Endodermal cell (in vitro differentiated cells): ENCODE measurements around the gene DUSP7. TPM values are rescaled to one million over a fixed set of nuclear protein-coding genes. Genes with fewer than 3 reads are reported as not detected.

Experiments used
- DNase-seq: peaks from one replicate; pipeline ENCODE4 v3.0.0-alpha.2; 2017
- H3K27ac ChIP-seq: 2 replicates; pipeline ENCODE4 v1.5.1; 2013; ENCODE audit warnings: mild to moderate bottlenecking, low read depth, low read length, moderate library complexity
- H3K27me3 ChIP-seq: 2 replicates; pipeline ENCODE4 v1.6.1; 2013; ENCODE audit warnings: mild to moderate bottlenecking, low read length, moderate library complexity; ENCODE audit not compliant: insufficient read depth, control insufficient read depth, poor library complexity, severe bottlenecking
- H3K36me3 ChIP-seq: 2 replicates; pipeline ENCODE4 v1.7.0; 2013; ENCODE audit warnings: mild to moderate bottlenecking, low read length, moderate library complexity; ENCODE audit not compliant: control insufficient read depth, insufficient read depth
- H3K4me1 ChIP-seq: one replicate; pipeline ENCODE4 v1.7.0; 2013; ENCODE audit warnings: low read length; ENCODE audit not compliant: control insufficient read depth, insufficient read depth
- H3K4me3 ChIP-seq: 2 replicates; pipeline ENCODE4 v1.5.1; 2013; ENCODE audit warnings: mild to moderate bottlenecking, low read length, moderate library complexity
- H3K9ac ChIP-seq: 2 replicates; pipeline ENCODE4 v1.6.1; 2013; ENCODE audit warnings: mild to moderate bottlenecking, low read length, moderate library complexity; ENCODE audit not compliant: poor library complexity, severe bottlenecking; ENCODE audit errors: extremely low read depth
- H3K9me3 ChIP-seq: 2 replicates; pipeline ENCODE4 v1.6.1; 2013; ENCODE audit warnings: mild to moderate bottlenecking, low read length, moderate library complexity; ENCODE audit not compliant: control insufficient read depth
- H3K27ac Mint-ChIP-seq: 2 replicates; pipeline ENCODE4 v1.8.0; 2020; ENCODE audit warnings: mixed read lengths
- H3K27me3 Mint-ChIP-seq: 2 replicates; pipeline ENCODE4 v1.8.0; 2021; ENCODE audit warnings: mild to moderate bottlenecking, mixed read lengths; ENCODE audit not compliant: insufficient read depth
- H3K36me3 Mint-ChIP-seq: 2 replicates; pipeline ENCODE4 v1.8.0; 2020; ENCODE audit warnings: low read depth, mixed read lengths
- H3K4me1 Mint-ChIP-seq: 2 replicates; pipeline ENCODE4 v1.8.0; 2020; ENCODE audit warnings: mixed read lengths
- H3K4me3 Mint-ChIP-seq: 2 replicates; pipeline ENCODE4 v1.8.0; 2020; ENCODE audit warnings: mild to moderate bottlenecking, moderate library complexity, mixed read lengths
- H3K9me3 Mint-ChIP-seq: 2 replicates; pipeline ENCODE4 v1.8.0; 2020; ENCODE audit warnings: mild to moderate bottlenecking, mixed read lengths
- WGBS, 2 experiments: methylation state at CpG; one replicate each; pipeline versions ENCODE4 v1.1.5 to v1.1.7; 2013; ENCODE audit warnings: missing lambda C conversion rate in 2 of 2, mixed read lengths in 1 of 2; ENCODE audit not compliant: insufficient coverage in 1 of 2, insufficient read length in 1 of 2; 5-methylcytosine and 5-hydroxymethylcytosine counted together
- total RNA-seq, 2 donors: library from RNA; stranded (reverse); fragmentation: NEBNext Ultra II Directional in 1 of 2; extraction: Animal tissue kit (Norgen Biotek cat#: 25700) in 1 of 2; gene quantifications; 2 replicates in 1 of 2; 3 replicates in 1 of 2; pipeline ENCODE4 v1.2.1, GENCODE V29; 2021
- TF ChIP-seq, protein P1 (sequence below): fragments of 200-600 bp; sonication (generic); conservative IDR thresholded peaks from 2 replicates; pipeline ENCODE4 v1.5.0; 2021; ENCODE audit warnings: antibody characterized with exemption, mild to moderate bottlenecking

DUSP7 gene
- total RNA-seq, 2 donors from 2014 or later, result 14.2 to 16.7 TPM

DNA sequence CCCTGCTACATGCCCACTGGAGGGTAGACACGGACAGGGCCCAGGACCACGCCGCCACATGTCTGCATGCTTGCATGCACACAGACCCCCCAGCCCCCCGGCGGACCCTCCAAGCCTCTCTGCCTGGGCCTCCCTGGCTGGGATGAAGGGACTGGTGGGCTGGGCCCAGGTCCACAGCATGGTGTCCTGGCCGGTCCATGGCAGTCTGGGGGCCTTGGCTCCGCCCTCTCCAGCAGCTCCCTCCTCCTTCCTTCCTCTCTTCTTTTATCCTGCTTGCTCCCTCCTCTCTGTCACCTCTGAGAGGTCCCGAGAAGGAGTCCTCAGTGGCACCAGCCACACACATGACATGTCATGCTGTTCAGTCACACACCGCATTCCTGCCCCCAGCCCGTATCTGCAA, 24.5 kb downstream of the DUSP7 start:
- Mint-ChIP-seq H3K4me1 (no peaks in the 10 kb centered on the region), H3K27ac (no peak overlapping the region), H3K9me3 (no peaks in the 10 kb centered on the region), H3K27me3 (no peaks in the 10 kb centered on the region), H3K36me3 (no peaks in the 10 kb centered on the region), H3K4me3 (no peak overlapping the region)
- no peaks in the 10 kb centered on the region for H3K4me1 ChIP-seq
- TF ChIP-seq, protein P1, sequence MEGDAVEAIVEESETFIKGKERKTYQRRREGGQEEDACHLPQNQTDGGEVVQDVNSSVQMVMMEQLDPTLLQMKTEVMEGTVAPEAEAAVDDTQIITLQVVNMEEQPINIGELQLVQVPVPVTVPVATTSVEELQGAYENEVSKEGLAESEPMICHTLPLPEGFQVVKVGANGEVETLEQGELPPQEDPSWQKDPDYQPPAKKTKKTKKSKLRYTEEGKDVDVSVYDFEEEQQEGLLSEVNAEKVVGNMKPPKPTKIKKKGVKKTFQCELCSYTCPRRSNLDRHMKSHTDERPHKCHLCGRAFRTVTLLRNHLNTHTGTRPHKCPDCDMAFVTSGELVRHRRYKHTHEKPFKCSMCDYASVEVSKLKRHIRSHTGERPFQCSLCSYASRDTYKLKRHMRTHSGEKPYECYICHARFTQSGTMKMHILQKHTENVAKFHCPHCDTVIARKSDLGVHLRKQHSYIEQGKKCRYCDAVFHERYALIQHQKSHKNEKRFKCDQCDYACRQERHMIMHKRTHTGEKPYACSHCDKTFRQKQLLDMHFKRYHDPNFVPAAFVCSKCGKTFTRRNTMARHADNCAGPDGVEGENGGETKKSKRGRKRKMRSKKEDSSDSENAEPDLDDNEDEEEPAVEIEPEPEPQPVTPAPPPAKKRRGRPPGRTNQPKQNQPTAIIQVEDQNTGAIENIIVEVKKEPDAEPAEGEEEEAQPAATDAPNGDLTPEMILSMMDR, result no peak
- H3K36me3 ChIP-seq, result no peaks in the 10 kb centered on the region
- H3K9me3 ChIP-seq, result no peaks in the 10 kb centered on the region
- WGBS, 2 experiments, result 82 to 91% methylated on average over 6 to 10 of the region's 10 CpGs
- H3K9ac ChIP-seq, result no peak overlapping the region
- H3K4me3 ChIP-seq, result no peak overlapping the region
- DNase-seq, result no peak
- H3K27me3 ChIP-seq, result no peaks in the 10 kb centered on the region
- H3K27ac ChIP-seq, result no peak overlapping the region

DNA sequence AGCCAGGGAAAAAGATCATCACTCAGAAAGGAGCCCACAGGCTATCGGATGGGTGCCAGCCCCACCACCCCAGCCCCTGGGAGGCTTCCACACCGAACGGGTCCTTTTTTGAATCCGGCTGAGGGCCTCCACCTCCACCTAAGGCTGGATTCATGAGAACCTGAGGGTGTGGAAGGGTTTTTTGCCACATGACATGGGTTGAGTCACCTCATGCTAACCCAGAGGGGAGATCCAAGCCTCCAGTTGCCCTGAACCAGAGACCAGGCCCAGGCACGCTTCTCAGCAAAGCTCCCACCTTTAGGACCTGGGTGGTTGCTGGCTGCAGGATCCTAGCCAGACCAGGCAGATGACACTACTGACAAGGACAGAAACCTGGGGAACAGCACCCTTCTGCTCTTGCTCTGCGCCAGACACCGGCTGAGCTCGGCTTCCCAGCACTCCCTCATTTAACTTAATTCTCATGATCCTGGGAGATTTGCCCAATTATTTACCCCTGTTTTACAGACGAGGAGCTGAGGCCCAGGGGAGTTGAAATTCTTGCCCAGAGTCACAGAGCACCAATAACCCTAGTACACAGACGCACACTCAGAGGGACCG, 25.6 kb downstream of the DUSP7 start:
- Histone ChIP-seq H3K27me3 (no peaks in the 10 kb centered on the region), H3K4me3 (no peak overlapping the region), H3K4me1 (no peaks in the 10 kb centered on the region), H3K36me3 (no peaks in the 10 kb centered on the region), H3K9me3 (no peaks in the 10 kb centered on the region), H3K27ac (no peak overlapping the region), H3K9ac (no peak overlapping the region)
- TF ChIP-seq, protein P1, result no peak
- Mint-ChIP-seq H3K27me3 (no peaks in the 10 kb centered on the region), H3K4me1 (no peaks in the 10 kb centered on the region), H3K27ac (no peak overlapping the region), H3K4me3 (no peak overlapping the region), H3K36me3 (no peaks in the 10 kb centered on the region), H3K9me3 (no peaks in the 10 kb centered on the region)
- no peak for DNase-seq
- 94% methylated on average over 11 of the region's 11 CpGs; no CpG with 5 or more reads in 1 of the 2 experiments for WGBS, 2 experiments

DNA sequence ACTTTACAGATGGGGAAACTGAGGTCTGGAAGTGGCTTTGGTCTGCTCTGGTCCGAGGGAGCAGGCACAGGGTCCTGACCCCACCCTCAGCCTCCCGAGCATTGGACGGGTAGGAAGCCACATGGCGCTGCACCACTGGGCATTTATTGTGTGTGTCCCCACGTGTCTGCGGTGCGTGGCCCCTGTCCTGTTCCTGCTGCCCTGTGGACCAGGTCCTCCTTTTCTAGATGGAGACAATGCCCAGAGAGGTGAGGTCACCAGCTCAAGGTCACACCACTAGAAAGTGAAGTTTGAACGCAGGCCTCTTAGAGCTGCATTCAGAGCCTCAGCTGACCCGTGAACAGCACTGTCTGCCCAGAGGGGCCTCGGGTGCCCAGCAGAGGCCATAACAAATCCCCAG, 26.8 kb downstream of the DUSP7 start:
- Mint-ChIP-seq H3K9me3 (no peaks in the 10 kb centered on the region), H3K4me1 (no peaks in the 10 kb centered on the region), H3K27me3 (no peaks in the 10 kb centered on the region), H3K4me3 (no peak overlapping the region), H3K27ac (no peak overlapping the region), H3K36me3 (no peaks in the 10 kb centered on the region)
- no peaks in the 10 kb centered on the region for H3K9me3 ChIP-seq
- H3K27ac ChIP-seq, result no peak overlapping the region
- DNase-seq, result no peak
- no peak overlapping the region for H3K9ac ChIP-seq
- H3K27me3 ChIP-seq, result no peaks in the 10 kb centered on the region
- no peaks in the 10 kb centered on the region for H3K4me1 ChIP-seq
- TF ChIP-seq, protein P1, result no peak
- no peak overlapping the region for H3K4me3 ChIP-seq
- H3K36me3 ChIP-seq, result no peaks in the 10 kb centered on the region
- WGBS, 2 experiments, result 91 to 94% methylated on average over 6 to 10 of the region's 10 CpGs
